NT2/D1 (cell line): ENCODE results near the gene RSKR.
A peak's percentile ranks its signal among the peaks of the same experiment; 100 is the strongest.

Source experiments
- DNase-seq: peaks from one replicate; pipeline ENCODE4 v3.0.0-alpha.2; 2011; ENCODE audit warnings: low read depth, low spot score
- H3K27me3 ChIP-seq: 2 replicates; pipeline ENCODE4 v1.6.0; 2011; ENCODE audit warnings: mild to moderate bottlenecking; ENCODE audit not compliant: insufficient read length, insufficient read depth
- H3K36me3 ChIP-seq: 2 replicates; pipeline ENCODE4 v1.6.1; 2011; ENCODE audit warnings: mild to moderate bottlenecking, low read length, mixed read lengths; ENCODE audit not compliant: insufficient read depth, insufficient read length
- H3K4me1 ChIP-seq: 2 replicates; pipeline ENCODE4 v1.5.1; 2011; ENCODE audit not compliant: insufficient read depth, insufficient read length
- H3K4me3 ChIP-seq: 2 replicates; pipeline ENCODE4 v1.5.1; 2011; ENCODE audit warnings: low read depth; ENCODE audit not compliant: insufficient read length
- H3K9ac ChIP-seq: 2 replicates; pipeline ENCODE4 v1.6.0; 2011; ENCODE audit warnings: low read depth; ENCODE audit not compliant: insufficient read length
- H3K9me3 ChIP-seq: 2 replicates; pipeline ENCODE4 v1.5.1; 2011; ENCODE audit warnings: mild to moderate bottlenecking, low read length; ENCODE audit not compliant: insufficient read depth
- SUZ12 ChIP-seq: IDR thresholded peaks from 2 replicates; pipeline ENCODE4 v1.6.1; 2011; ENCODE audit not compliant: insufficient read length, insufficient read depth; ENCODE audit errors: extremely low read depth
- YY1 ChIP-seq: IDR thresholded peaks from 2 replicates; pipeline ENCODE4 v1.6.1; 2011; ENCODE audit not compliant: insufficient read length, insufficient read depth
- ZNF274 ChIP-seq: IDR thresholded peaks from 2 replicates; pipeline ENCODE4 v1.6.1; 2011; ENCODE audit warnings: mild to moderate bottlenecking, low read depth, low read length

The RSKR gene

GRCh38 chr17:28657756-28658155 is 43.8 kb upstream of the RSKR start:
- Histone ChIP-seq H3K27me3 (no peaks in the 10 kb centered on the region), H3K4me3 (no peak overlapping the region), H3K9me3 (peaks cover 36% of the 10 kb centered on the region), H3K9ac (no peak overlapping the region), H3K4me1 (no peaks in the 10 kb centered on the region), H3K36me3 (peaks cover 52% of the 10 kb centered on the region)
- TF ChIP-seq SUZ12 (no peak), YY1 (no peak), ZNF274 (no peak)
- no peak for DNase-seq

DNA sequence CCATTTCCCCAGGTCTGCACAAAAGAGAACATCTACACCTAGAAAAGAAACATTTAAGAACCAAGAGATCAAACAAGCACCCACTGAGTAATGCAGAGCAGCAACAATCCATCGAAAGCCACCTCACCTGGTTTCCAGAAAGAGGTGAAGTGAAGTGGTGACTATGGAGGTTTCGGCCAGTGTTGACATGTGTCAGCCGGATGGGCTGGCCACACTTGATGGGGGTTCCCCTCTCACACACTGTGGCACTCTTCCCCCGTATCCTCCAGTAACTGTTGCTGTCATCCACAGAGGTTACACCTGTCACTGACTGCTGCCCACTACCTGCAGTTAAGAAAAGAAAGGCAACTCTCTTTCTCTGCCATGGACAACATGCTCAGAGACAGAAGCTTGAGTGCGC is 41.2 kb upstream of the RSKR start:
- Histone ChIP-seq H3K4me1 (no peaks in the 10 kb centered on the region), H3K36me3 (peaks cover 57% of the 10 kb centered on the region)
- TF ChIP-seq YY1: no peak

DNA sequence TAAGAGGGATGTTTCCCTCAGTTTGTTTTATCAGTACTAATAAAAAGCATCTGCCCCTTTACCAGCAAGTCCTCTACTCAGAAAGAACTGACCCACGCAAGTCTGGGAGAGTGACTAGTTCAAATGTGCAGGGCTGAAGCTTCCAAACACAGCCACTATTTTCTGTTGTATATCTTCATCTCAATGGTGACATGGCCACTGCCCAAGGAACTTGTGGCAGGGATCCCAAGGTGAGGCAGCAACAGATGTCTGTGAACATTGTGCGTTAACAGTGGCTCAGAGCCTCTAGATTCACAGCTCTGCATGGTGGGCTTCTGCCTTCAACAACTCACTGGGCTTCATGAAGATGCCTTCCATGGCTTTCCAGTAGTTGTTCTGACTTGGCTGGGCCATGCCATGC is 34.7 kb upstream of the RSKR start:
- Histone ChIP-seq H3K4me3 (no peak overlapping the region), H3K9ac (no peak overlapping the region), H3K9me3 (no peaks in the 10 kb centered on the region), H3K27me3 (no peaks in the 10 kb centered on the region), H3K36me3 (peaks cover 34% of the 10 kb centered on the region), H3K4me1 (no peaks in the 10 kb centered on the region)
- no peak for DNase-seq
- TF ChIP-seq YY1 (no peak), SUZ12 (no peak), ZNF274 (no peak)

More for the DNA sequence above, 41.2 kb upstream of the RSKR start:
- DNase-seq: no peak
- Histone ChIP-seq H3K9me3 (peaks cover 24% of the 10 kb centered on the region), H3K9ac (no peak overlapping the region), H3K27me3 (no peaks in the 10 kb centered on the region), H3K4me3 (no peak overlapping the region)

GRCh38 chr17:28646039-28646754 is 32.2 kb upstream of the RSKR start:
- DNase-seq: no peak
- no peak overlapping the region for H3K4me3 ChIP-seq
- TF ChIP-seq ZNF274: no peak
- no peak for TF ChIP-seq SUZ12
- TF ChIP-seq YY1: no peak
- no peaks in the 10 kb centered on the region for H3K27me3 ChIP-seq
- H3K9me3 ChIP-seq: no peaks in the 10 kb centered on the region
- peaks cover 44% of the 10 kb centered on the region for H3K36me3 ChIP-seq
- peak overlapping the region; percentile 17 for H3K9ac ChIP-seq
- H3K4me1 ChIP-seq: no peaks in the 10 kb centered on the region

DNA sequence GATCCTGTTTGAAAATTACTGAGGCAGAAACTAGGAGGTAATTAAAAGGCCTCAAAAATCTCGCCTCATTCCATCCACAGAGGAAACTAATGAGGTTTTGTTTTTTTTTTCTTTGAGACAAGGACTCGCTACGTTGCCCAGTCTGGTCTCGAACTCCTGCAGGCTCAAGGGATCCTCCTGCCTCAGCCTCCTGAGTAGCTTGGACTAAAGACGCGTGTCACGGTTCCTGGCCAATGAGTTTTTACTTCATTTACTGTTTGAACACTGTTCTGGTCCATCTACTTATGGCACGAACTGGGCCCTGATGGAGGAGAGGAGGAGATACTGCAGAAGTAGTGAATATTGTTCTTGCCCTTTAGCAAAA is 31.6 kb upstream of the RSKR start:
- H3K36me3 ChIP-seq: peaks cover 46% of the 10 kb centered on the region
- no peaks in the 10 kb centered on the region for H3K9me3 ChIP-seq
- peak overlapping the region; percentile 75 for H3K4me3 ChIP-seq

DNA sequence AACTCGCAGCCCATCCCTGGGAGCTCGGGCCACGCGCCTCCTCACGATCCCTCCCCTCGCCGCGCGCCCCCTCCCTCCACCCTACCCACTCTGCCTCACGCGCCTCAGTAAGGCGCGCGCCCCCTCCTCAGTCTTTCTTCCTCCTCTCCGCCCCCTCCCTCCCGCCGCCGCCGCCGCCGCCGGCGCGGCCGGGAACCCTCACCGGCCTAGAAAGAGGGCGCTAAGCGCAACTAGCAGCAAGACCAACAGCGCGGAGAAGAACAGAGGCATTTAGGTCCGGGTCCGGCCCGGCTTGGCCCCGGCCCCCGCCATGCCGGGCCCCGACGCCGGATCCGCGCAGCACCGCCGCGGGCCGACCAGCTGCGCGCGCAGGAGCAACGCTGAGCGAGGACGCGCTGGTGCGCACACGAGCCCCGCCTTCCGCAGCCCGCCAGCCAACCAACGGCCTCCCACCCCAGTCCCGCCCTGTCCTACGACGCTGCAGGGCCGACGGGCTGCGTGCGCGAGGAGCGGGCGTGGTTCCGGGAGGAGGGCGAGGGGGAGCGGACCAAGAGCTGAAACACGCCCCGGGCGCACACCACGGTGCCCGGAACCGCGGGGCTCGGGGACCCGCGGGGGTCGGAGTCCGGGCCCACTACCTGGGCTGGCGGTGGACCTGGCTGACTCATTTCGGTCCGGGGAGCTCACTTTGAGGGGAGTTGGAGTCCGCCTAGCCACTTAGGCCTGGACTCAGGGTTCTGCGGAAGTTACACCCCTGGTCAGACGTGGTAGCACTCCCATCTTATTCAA is 31.0 kb upstream of the RSKR start, which contains the start of gene BLTP2:
BLTP2 (minus strand) TSS at position 372 of the 789 bp plus-strand sequence; CDS start at position 270, 102 bp downstream.
- peak; percentile 79 for DNase-seq
- Histone ChIP-seq H3K9ac (peak within 1 kb of the TSS; percentile 86), H3K9me3 (no peaks in the 10 kb centered on the region), H3K4me3 (peak within 1 kb of the TSS; percentile 75), H3K4me1 (no peaks in the 10 kb centered on the region), H3K36me3 (peaks cover 50% of the 10 kb centered on the region), H3K27me3 (no peaks in the 10 kb centered on the region)
- no peak for TF ChIP-seq ZNF274
- TF ChIP-seq YY1: no peak
- TF ChIP-seq SUZ12: no peak

More for the DNA sequence above, 31.6 kb upstream of the RSKR start:
- no peak for DNase-seq
- TF ChIP-seq SUZ12: no peak
- no peak for TF ChIP-seq YY1
- TF ChIP-seq ZNF274: no peak
- Histone ChIP-seq H3K9ac (peak overlapping the region; percentile 86), H3K4me1 (no peaks in the 10 kb centered on the region), H3K27me3 (no peaks in the 10 kb centered on the region)

DNA sequence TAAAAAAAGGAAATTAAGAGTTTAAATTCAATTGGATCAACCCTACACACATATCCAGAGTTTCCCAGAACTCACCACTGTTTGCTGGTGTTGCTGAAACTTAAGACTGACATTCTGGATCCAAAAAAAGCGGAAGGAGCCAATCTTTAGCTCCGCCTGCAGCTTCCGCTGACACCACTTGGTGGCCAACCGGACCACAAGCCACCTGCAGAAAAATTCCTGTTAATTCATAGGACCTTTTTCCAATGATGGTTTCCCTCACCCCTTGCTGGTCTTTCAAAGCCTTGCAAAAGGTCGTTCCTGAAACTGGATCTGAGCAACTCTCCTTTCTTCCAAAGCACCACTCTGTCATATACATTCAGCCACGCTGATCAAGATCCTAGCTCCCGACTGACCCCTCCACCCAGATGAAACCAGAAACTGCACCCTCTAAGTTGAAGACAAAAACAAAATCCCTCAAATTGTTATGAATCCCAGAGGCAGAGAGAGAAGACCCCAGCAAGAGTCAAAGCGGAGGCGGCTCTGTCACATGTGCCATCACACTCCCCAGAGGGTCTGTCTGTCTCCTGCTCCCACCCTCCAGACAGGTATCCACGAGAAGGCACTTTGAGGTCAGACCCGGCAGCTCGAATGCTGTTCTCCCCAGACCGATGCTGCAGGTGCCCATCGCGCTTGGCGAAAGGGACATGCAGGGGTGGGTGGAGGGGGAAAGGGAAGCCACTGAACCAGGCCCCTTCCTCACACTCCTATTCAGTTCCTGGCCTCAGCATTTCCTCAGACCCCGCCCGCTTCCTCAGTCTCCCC is 30.2 kb upstream of the RSKR start:
- Histone ChIP-seq H3K9me3 (no peaks in the 10 kb centered on the region), H3K4me1 (no peaks in the 10 kb centered on the region), H3K36me3 (peaks cover 56% of the 10 kb centered on the region), H3K4me3 (peak overlapping the region; percentile 75), H3K9ac (peak overlapping the region; percentile 79), H3K27me3 (no peaks in the 10 kb centered on the region)
- no peak for DNase-seq
- TF ChIP-seq SUZ12 (no peak), ZNF274 (no peak), YY1 (no peak)
